ENCODE results near the gene ERC2.

GRCh38 chr3:56257826-56258225 is 210.4 kb downstream of the ERC2 start:
- TF ChIP-seq, protein P1, sequence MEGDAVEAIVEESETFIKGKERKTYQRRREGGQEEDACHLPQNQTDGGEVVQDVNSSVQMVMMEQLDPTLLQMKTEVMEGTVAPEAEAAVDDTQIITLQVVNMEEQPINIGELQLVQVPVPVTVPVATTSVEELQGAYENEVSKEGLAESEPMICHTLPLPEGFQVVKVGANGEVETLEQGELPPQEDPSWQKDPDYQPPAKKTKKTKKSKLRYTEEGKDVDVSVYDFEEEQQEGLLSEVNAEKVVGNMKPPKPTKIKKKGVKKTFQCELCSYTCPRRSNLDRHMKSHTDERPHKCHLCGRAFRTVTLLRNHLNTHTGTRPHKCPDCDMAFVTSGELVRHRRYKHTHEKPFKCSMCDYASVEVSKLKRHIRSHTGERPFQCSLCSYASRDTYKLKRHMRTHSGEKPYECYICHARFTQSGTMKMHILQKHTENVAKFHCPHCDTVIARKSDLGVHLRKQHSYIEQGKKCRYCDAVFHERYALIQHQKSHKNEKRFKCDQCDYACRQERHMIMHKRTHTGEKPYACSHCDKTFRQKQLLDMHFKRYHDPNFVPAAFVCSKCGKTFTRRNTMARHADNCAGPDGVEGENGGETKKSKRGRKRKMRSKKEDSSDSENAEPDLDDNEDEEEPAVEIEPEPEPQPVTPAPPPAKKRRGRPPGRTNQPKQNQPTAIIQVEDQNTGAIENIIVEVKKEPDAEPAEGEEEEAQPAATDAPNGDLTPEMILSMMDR (IDR thresholded peaks at IDR 0.05; ENCODE audit: insufficient read depth, low read depth, low read length), result no peak
- TF ChIP-seq EZH2 (IDR thresholded peaks at IDR 0.05; ENCODE audit: insufficient read depth, low read length), result no peak

Measured in astrocyte (in vitro differentiated cells and primary cell).